SK-N-SH (cell line): Measurements from ENCODE around the gene ST6GALNAC3. TPM values are rescaled to one million over a fixed set of nuclear protein-coding genes. Genes with fewer than 3 reads are reported as not detected.

Experiments
- CTCF ChIA-PET: fragments of 300-600, 350-600 bp; formaldehyde crosslinking; extraction: SDS; loops from one replicate; lab custom pipeline; 2021; lab: Yijun Ruan, JAX
- POLR2A ChIA-PET: fragments of 350-600 bp; sonication (Branson Sonifier 250); formaldehyde crosslinking; extraction: SDS; loops from one replicate; lab custom pipeline; 2020; ENCODE audit warnings: antibody characterized with exemption, inconsistent platforms; lab: Yijun Ruan, JAX
- DNase-seq: peaks from one replicate; pipeline ENCODE4 v3.0.0; 2012
- H2AFZ ChIP-seq: fragments of 200-600 bp; sonication (generic); 2 replicates; pipeline ENCODE4 v1.8.1; 2016; ENCODE audit warnings: antibody characterized with exemption, mild to moderate bottlenecking, low read depth
- H3F3A ChIP-seq: fragments of 200-600 bp; sonication (generic); replicated peaks from 2 replicates; pipeline ENCODE3; 2016; ENCODE audit warnings: antibody characterized with exemption, mild to moderate bottlenecking; ENCODE audit not compliant: insufficient read depth
- H3K27ac ChIP-seq, 2 experiments: fragments of 200-500 bp in 1 of 2; fragments of 200-600 bp in 1 of 2; sonication (Bioruptor generic) in 1 of 2; sonication (generic), shearing (Covaris generic) in 1 of 2; 2 replicates each; pipeline versions ENCODE4 v1.5.1 to v1.6.1; 2014 to 2016; ENCODE audit warnings: low read depth in 2 of 2, inconsistent platforms in 1 of 2, low read length in 1 of 2, mild to moderate bottlenecking in 1 of 2, mixed read lengths in 1 of 2
- H3K27me3 ChIP-seq: fragments of 200-600 bp; sonication (generic), shearing (Covaris generic); 2 replicates; pipeline ENCODE4 v1.6.1; 2016; ENCODE audit warnings: mixed run types; ENCODE audit not compliant: insufficient read depth
- H3K36me3 ChIP-seq, 2 experiments: fragments of 200-500 bp in 1 of 2; fragments of 200-600 bp in 1 of 2; sonication (Bioruptor generic) in 1 of 2; sonication (generic) in 1 of 2; replicated peaks in 1 of 2; 2 replicates each; pipeline versions ENCODE3 to v1.5.1; 2014 to 2016; ENCODE audit warnings: low read length in 1 of 2, mild to moderate bottlenecking in 1 of 2; ENCODE audit not compliant: insufficient read depth in 2 of 2, control insufficient read depth in 1 of 2
- H3K4me1 ChIP-seq, 2 experiments: fragments of 200-500 bp in 1 of 2; fragments of 200-600 bp in 1 of 2; sonication (Bioruptor generic) in 1 of 2; sonication (generic), shearing (Covaris generic) in 1 of 2; 2 replicates each; pipeline versions ENCODE4 v1.5.1 to v1.6.1; 2014 to 2016; ENCODE audit warnings: low read depth in 1 of 2, low read length in 1 of 2, mixed run types in 1 of 2; ENCODE audit not compliant: insufficient read depth in 2 of 2, control insufficient read depth in 1 of 2
- H3K4me2 ChIP-seq: fragments of 200-600 bp; sonication (generic), shearing (Covaris generic); 2 replicates; pipeline ENCODE4 v1.6.1; 2017; ENCODE audit warnings: mixed run types
- H3K4me3 ChIP-seq, 2 experiments: fragments of 200-500 bp in 1 of 2; fragments of 200-600 bp in 1 of 2; sonication (Bioruptor generic) in 1 of 2; sonication (generic), shearing (Covaris generic) in 1 of 2; 2 replicates each; pipeline versions ENCODE4 v1.5.1 to v1.8.1; 2014 to 2016; ENCODE audit warnings: low read depth in 2 of 2, inconsistent platforms in 1 of 2, low read length in 1 of 2, mild to moderate bottlenecking in 1 of 2, mixed read lengths in 1 of 2, moderate library complexity in 1 of 2
- H3K79me2 ChIP-seq: fragments of 200-600 bp; sonication (generic); 2 replicates; pipeline ENCODE4 v1.8.1; 2017; ENCODE audit warnings: mild to moderate bottlenecking; ENCODE audit not compliant: insufficient read depth
- H3K9ac ChIP-seq: fragments of 200-600 bp; sonication (generic); 2 replicates; pipeline ENCODE4 v1.6.1; 2017; ENCODE audit warnings: mixed run types
- H3K9me2 ChIP-seq: fragments of 200-600 bp; sonication (generic); 2 replicates; pipeline ENCODE4 v1.6.1; 2017; ENCODE audit warnings: mixed run types
- H3K9me3 ChIP-seq: fragments of 200-600 bp; sonication (generic); 2 replicates; pipeline ENCODE4 v1.6.1; 2017; ENCODE audit warnings: mixed run types, mild to moderate bottlenecking, moderate library complexity
- H4K20me1 ChIP-seq: fragments of 200-600 bp; sonication (generic); 2 replicates; pipeline ENCODE4 v1.6.1; 2017; ENCODE audit warnings: mild to moderate bottlenecking, mixed run types; ENCODE audit not compliant: insufficient read depth
- CHD2 ChIP-seq: fragments of 150-350 bp; IDR thresholded peaks from 2 replicates; pipeline ENCODE4 v1.6.1; 2018; ENCODE audit warnings: low read length; ENCODE audit not compliant: partially characterized antibody
- ELF1 ChIP-seq: IDR thresholded peaks from 2 replicates; pipeline ENCODE4 v1.4.0; 2012
- EZH2phosphoT487 ChIP-seq: fragments of 200-600 bp; sonication (generic); IDR thresholded peaks from 2 replicates; pipeline ENCODE4 v1.6.1; 2017; ENCODE audit warnings: low read depth, mixed run types, mild to moderate bottlenecking, antibody characterized with exemption, moderate library complexity, borderline replicate concordance
- FOXJ3 ChIP-seq: sonication (generic); formaldehyde crosslinking; IDR thresholded peaks from 2 replicates; pipeline ENCODE4 v1.5.1; 2020; ENCODE audit warnings: mild to moderate bottlenecking, missing genetic modification reagents
- FOXM1 ChIP-seq: IDR thresholded peaks from 2 replicates; pipeline ENCODE4 v1.4.0; 2012; ENCODE audit warnings: low read depth, mild to moderate bottlenecking
- GATA2 ChIP-seq: sonication (generic); formaldehyde crosslinking; IDR thresholded peaks from 2 replicates; pipeline ENCODE4 v1.5.0; 2020; ENCODE audit warnings: mild to moderate bottlenecking, missing genetic modification reagents
- JUND ChIP-seq: IDR thresholded peaks from 2 replicates; pipeline ENCODE4 v1.4.0; 2012
- MXI1 ChIP-seq: IDR thresholded peaks from 2 replicates; pipeline ENCODE4 v1.6.1; 2012; ENCODE audit warnings: mild to moderate bottlenecking, low read depth, low read length, improper control_type of control experiment
- NFIC ChIP-seq: IDR thresholded peaks from 2 replicates; pipeline ENCODE4 v1.4.0; 2012; ENCODE audit warnings: borderline replicate concordance
- NRF1 ChIP-seq: IDR thresholded peaks from 2 replicates; pipeline ENCODE4 v1.6.1; 2012; ENCODE audit warnings: low read depth, mild to moderate bottlenecking, low read length
- POLR2AphosphoS5 ChIP-seq: IDR thresholded peaks from 2 replicates; pipeline ENCODE4 v1.6.1; 2012; ENCODE audit warnings: low read depth, low read length
- RCOR1 ChIP-seq: fragments of 150-350 bp; IDR thresholded peaks from 2 replicates; pipeline ENCODE4 v1.6.1; 2017; ENCODE audit warnings: antibody characterized with exemption, low read length
- RFX5 ChIP-seq: IDR thresholded peaks from 2 replicates; pipeline ENCODE4 v1.6.1; 2012; ENCODE audit warnings: mild to moderate bottlenecking, improper control_type of control experiment, low read length
- RXRA ChIP-seq: IDR thresholded peaks from 2 replicates; pipeline ENCODE4 v1.4.0; 2012; ENCODE audit warnings: low read depth, mild to moderate bottlenecking, borderline replicate concordance
- SIN3A ChIP-seq: IDR thresholded peaks from 2 replicates; pipeline ENCODE4 v1.6.1; 2012; ENCODE audit warnings: low read depth, mild to moderate bottlenecking, low read length, moderate library complexity, borderline replicate concordance
- SMC3 ChIP-seq: IDR thresholded peaks from 2 replicates; pipeline ENCODE4 v1.6.1; 2012; ENCODE audit warnings: low read depth, low read length, improper control_type of control experiment
- TAF1 ChIP-seq: IDR thresholded peaks from 2 replicates; pipeline ENCODE4 v1.6.1; 2012; ENCODE audit warnings: low read depth, mild to moderate bottlenecking, low read length, moderate library complexity, borderline replicate concordance
- TCF12 ChIP-seq: IDR thresholded peaks from 2 replicates; pipeline ENCODE4 v1.4.0; 2012
- TEAD4 ChIP-seq: IDR thresholded peaks from 2 replicates; pipeline ENCODE4 v1.4.0; 2012; ENCODE audit warnings: mild to moderate bottlenecking, borderline replicate concordance; ENCODE audit not compliant: insufficient read depth
- YY1 ChIP-seq: IDR thresholded peaks from 2 replicates; pipeline ENCODE4 v1.4.0; 2012; ENCODE audit warnings: low read depth, mild to moderate bottlenecking
- WGBS: methylation state at CpG from one replicate; pipeline ENCODE4 v1.1.6; 2017; ENCODE audit warnings: low lambda C conversion rate; 5-methylcytosine and 5-hydroxymethylcytosine counted together
- polyA plus RNA-seq, 3 experiments: library from polyadenylated mRNA; depleted of rRNA; stranded (reverse); fragments of >200 nt; gene quantifications; 2 replicates each; pipeline ENCODE4 v1.2.3, GENCODE V29; 2012
- TF ChIP-seq, protein P1 (sequence below): fragments of 150-350 bp; IDR thresholded peaks from 2 replicates; pipeline ENCODE4 v1.6.1; 2017; ENCODE audit warnings: antibody characterized with exemption, low read length, low read depth, borderline replicate concordance
- TF ChIP-seq, protein P2 (sequence below): fragments of 150-350 bp; IDR thresholded peaks from 2 replicates; pipeline ENCODE4 v1.6.1; 2016; ENCODE audit warnings: mild to moderate bottlenecking, low read depth, low read length
- TF ChIP-seq, protein P3 (sequence below): IDR thresholded peaks from 2 replicates; pipeline ENCODE4; 2012
- TF ChIP-seq, protein P4 (sequence below): IDR thresholded peaks from 2 replicates; pipeline ENCODE4 v1.4.0; 2012; ENCODE audit warnings: low read depth
- TF ChIP-seq, protein P5 (sequence below): IDR thresholded peaks from 2 replicates; pipeline ENCODE4 v1.4.0; 2012; ENCODE audit warnings: low read depth, borderline replicate concordance
- TF ChIP-seq, protein P6 (sequence below): IDR thresholded peaks from 2 replicates; pipeline ENCODE4 v1.4.0; 2012; ENCODE audit warnings: low read depth, borderline replicate concordance
- TF ChIP-seq, protein P7 (sequence below): fragments of 200-600 bp; sonication (generic); IDR thresholded peaks from 2 replicates; pipeline ENCODE4 v1.6.1; 2017; ENCODE audit warnings: antibody characterized with exemption, mild to moderate bottlenecking, moderate library complexity

ST6GALNAC3 gene
- polyA plus RNA-seq, 1 of the 3 experiments (the other 2 are of a cell fraction), result 8.1 TPM

DNA sequence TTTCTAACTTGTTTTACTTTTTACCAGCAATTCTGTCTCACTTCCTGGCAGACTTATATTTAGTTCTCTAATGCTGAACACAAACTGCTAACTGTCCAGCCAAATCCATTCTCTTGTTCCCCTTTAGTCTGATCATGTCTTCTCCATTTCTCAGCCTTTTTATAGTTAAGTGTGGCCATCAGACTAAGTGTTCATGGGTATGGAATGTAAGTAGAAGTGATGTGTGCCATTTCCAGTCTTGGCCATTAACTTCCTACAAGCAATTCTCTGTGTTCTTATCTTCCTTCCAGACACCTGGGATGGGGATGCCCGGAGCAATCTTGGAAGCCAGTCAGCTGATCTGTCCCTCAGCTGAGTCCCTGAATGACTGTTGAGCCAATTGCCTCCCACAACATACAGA lies 165.8 kb downstream of the ST6GALNAC3 start:
- ChIA-PET POLR2A (no interaction called here), CTCF (interaction anchor here (0.7 to 0.8 kb wide), 2 partner anchors 34 to 41 kb away, joined by 3 read pairs; no protein-coding TSS in a partner anchor)
- no peak overlapping the region for H3K4me3 ChIP-seq
- TF ChIP-seq NFIC (peak; percentile 49; the same call in 1 of the 2 replicates), MXI1 (no peak), SIN3A (no peak), NRF1 (no peak), ELF1 (no peak), YY1 (no peak), TAF1 (no peak), SMC3 (no peak), RCOR1 (no peak), TCF12 (peak; percentile 54), RFX5 (no peak), EZH2phosphoT487 (no peak), GATA2 (CRISPR knock-in tag) (no peak), POLR2AphosphoS5 (no peak), RXRA (no peak), FOXJ3 (CRISPR knock-in tag) (no peak), TEAD4 (peak; percentile 52; the same call in 1 of the 2 replicates), CHD2 (no peak), FOXM1 (no peak), JUND (peak; percentile 15; the same call in 1 of the 2 replicates)
- TF ChIP-seq, protein P1, sequence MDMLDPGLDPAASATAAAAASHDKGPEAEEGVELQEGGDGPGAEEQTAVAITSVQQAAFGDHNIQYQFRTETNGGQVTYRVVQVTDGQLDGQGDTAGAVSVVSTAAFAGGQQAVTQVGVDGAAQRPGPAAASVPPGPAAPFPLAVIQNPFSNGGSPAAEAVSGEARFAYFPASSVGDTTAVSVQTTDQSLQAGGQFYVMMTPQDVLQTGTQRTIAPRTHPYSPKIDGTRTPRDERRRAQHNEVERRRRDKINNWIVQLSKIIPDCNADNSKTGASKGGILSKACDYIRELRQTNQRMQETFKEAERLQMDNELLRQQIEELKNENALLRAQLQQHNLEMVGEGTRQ, result no peak
- TF ChIP-seq, protein P2, sequence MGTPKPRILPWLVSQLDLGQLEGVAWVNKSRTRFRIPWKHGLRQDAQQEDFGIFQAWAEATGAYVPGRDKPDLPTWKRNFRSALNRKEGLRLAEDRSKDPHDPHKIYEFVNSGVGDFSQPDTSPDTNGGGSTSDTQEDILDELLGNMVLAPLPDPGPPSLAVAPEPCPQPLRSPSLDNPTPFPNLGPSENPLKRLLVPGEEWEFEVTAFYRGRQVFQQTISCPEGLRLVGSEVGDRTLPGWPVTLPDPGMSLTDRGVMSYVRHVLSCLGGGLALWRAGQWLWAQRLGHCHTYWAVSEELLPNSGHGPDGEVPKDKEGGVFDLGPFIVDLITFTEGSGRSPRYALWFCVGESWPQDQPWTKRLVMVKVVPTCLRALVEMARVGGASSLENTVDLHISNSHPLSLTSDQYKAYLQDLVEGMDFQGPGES, result no peak
- TF ChIP-seq, protein P3, sequence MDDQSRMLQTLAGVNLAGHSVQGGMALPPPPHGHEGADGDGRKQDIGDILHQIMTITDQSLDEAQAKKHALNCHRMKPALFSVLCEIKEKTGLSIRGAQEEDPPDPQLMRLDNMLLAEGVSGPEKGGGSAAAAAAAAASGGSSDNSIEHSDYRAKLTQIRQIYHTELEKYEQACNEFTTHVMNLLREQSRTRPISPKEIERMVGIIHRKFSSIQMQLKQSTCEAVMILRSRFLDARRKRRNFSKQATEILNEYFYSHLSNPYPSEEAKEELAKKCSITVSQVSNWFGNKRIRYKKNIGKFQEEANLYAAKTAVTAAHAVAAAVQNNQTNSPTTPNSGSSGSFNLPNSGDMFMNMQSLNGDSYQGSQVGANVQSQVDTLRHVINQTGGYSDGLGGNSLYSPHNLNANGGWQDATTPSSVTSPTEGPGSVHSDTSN, result no peak; the same call in 1 of the 2 replicates
- TF ChIP-seq, protein P4, sequence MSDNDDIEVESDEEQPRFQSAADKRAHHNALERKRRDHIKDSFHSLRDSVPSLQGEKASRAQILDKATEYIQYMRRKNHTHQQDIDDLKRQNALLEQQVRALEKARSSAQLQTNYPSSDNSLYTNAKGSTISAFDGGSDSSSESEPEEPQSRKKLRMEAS, result no peak
- TF ChIP-seq, protein P5, sequence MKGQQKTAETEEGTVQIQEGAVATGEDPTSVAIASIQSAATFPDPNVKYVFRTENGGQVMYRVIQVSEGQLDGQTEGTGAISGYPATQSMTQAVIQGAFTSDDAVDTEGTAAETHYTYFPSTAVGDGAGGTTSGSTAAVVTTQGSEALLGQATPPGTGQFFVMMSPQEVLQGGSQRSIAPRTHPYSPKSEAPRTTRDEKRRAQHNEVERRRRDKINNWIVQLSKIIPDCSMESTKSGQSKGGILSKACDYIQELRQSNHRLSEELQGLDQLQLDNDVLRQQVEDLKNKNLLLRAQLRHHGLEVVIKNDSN, result peak; percentile 39; the same call in 1 of the 2 replicates
- TF ChIP-seq, protein P6, sequence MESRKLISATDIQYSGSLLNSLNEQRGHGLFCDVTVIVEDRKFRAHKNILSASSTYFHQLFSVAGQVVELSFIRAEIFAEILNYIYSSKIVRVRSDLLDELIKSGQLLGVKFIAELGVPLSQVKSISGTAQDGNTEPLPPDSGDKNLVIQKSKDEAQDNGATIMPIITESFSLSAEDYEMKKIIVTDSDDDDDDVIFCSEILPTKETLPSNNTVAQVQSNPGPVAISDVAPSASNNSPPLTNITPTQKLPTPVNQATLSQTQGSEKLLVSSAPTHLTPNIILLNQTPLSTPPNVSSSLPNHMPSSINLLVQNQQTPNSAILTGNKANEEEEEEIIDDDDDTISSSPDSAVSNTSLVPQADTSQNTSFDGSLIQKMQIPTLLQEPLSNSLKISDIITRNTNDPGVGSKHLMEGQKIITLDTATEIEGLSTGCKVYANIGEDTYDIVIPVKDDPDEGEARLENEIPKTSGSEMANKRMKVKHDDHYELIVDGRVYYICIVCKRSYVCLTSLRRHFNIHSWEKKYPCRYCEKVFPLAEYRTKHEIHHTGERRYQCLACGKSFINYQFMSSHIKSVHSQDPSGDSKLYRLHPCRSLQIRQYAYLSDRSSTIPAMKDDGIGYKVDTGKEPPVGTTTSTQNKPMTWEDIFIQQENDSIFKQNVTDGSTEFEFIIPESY, result no peak
- TF ChIP-seq, protein P7, sequence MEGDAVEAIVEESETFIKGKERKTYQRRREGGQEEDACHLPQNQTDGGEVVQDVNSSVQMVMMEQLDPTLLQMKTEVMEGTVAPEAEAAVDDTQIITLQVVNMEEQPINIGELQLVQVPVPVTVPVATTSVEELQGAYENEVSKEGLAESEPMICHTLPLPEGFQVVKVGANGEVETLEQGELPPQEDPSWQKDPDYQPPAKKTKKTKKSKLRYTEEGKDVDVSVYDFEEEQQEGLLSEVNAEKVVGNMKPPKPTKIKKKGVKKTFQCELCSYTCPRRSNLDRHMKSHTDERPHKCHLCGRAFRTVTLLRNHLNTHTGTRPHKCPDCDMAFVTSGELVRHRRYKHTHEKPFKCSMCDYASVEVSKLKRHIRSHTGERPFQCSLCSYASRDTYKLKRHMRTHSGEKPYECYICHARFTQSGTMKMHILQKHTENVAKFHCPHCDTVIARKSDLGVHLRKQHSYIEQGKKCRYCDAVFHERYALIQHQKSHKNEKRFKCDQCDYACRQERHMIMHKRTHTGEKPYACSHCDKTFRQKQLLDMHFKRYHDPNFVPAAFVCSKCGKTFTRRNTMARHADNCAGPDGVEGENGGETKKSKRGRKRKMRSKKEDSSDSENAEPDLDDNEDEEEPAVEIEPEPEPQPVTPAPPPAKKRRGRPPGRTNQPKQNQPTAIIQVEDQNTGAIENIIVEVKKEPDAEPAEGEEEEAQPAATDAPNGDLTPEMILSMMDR, result no peak

More for the DNA sequence above, 165.8 kb downstream of the ST6GALNAC3 start:
- Histone ChIP-seq H3K9me3 (peaks cover 4% of the 10 kb centered on the region; the same call in 1 of the 2 replicates), H3K9me2 (no peaks in the 10 kb centered on the region), H3K9ac (no peak overlapping the region), H3K36me3 (peaks cover 0 to 8% of the 10 kb centered on the region in 2 experiments), H3K27me3 (no peaks in the 10 kb centered on the region), H3K27ac (peak overlapping the region; percentile 39 to 51), H2AFZ (peak overlapping the region; percentile 1; the same call in 1 of the 2 replicates), H3F3A (peaks cover 24% of the 10 kb centered on the region), H3K4me1 (peaks cover 15 to 24% of the 10 kb centered on the region in 2 experiments; a peak in 3 of 4 replicates), H4K20me1 (no peaks in the 10 kb centered on the region), H3K4me2 (no peak overlapping the region), H3K79me2 (no peaks in the 10 kb centered on the region)
- WGBS, result 30% methylated on average over 1 of the region's 1 CpG
- no peak for DNase-seq
